HPDE6-E6E7 (cell line): ENCODE results near the gene SHISAL1.

Experiments used
- DNase-seq: peaks from one replicate; pipeline ENCODE4 v3.0.0; 2011; ENCODE audit warnings: missing footprints; ENCODE audit errors: extremely low spot score

SHISAL1 gene

DNA sequence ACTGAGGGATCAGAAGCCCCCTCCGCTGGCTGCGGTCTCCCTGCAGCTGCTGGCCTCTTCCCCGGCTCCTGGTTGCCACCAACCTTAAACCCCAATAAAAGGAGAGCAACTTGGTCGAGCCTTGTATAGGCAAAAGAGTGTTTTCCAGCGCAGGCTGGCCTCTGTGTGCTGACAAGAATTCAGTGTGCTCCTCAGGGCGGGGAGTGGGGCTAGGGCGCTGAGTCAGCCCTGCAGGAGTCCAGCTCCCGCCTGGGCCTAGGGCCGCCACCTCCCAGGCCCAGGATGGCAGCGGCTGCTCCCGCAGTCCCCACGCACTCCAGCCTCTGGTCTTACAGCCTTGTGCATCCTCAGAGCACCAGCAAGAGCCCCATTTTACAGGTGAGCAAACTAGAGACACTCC lies at the start of gene SHISAL1:
Gene SHISAL1 (minus strand): TSS at position 186 of the 400 bp plus-strand sequence. CDS start 12,006 bp downstream, outside the sequence.
- no peak for DNase-seq

- DNase-seq: no peak
Observed at GRCh38 chr22:44361391-44362126, 48.8 kb upstream of the SHISAL1 start.

- DNase-seq: no peak
Observed at GRCh38 chr22:44360668-44361381, 48.1 kb upstream of the SHISAL1 start.

DNA sequence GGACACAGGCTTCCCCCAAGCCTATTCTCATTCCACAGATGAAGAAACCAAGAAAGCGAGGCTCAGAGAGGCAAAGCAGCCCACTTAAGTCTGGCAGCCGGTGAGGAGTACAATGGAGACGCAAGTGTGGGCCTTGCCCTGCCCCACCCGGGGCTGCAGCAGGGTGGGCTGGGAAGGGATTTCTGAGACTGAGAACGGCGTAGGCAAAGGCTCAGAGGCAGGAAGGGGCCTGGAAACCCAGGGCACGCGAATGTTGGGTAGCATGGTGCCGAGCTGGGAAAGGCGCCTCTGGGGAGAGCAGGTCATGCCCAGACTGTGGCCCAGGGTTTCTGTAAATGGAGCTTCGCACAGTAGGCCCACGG lies 47.5 kb upstream of the SHISAL1 start:
- DNase-seq: no peak

DNA sequence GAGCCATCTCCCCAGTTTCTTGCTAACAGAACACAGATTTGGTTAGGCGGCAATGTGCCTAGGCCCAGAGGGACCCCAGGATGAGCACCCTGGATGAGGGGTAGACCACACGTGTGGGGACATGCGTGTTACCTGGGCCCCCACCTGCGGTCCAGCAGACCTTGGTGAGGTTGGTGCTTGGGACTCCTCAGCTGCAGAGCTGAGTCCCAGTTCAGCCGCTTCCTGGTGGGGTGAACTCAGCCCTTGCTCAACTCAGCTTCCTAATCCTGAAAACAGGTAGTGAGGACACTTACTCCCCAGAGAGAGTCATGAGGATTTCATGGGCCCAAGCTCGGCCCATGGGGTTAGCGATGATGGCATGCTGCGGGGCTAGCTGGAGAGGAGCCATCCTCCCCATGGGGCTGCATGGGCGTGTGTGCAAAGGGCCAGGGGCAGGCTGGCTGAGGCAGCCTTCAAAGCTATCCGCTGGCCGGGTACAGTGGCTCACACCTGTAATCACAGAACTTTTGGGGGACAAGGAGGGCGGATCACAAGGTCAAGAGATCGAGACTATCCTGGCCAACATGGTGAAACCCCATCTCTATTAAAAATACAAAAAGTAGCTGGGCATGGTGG lies 46.9 kb upstream of the SHISAL1 start:
- DNase-seq: no peak

DNA sequence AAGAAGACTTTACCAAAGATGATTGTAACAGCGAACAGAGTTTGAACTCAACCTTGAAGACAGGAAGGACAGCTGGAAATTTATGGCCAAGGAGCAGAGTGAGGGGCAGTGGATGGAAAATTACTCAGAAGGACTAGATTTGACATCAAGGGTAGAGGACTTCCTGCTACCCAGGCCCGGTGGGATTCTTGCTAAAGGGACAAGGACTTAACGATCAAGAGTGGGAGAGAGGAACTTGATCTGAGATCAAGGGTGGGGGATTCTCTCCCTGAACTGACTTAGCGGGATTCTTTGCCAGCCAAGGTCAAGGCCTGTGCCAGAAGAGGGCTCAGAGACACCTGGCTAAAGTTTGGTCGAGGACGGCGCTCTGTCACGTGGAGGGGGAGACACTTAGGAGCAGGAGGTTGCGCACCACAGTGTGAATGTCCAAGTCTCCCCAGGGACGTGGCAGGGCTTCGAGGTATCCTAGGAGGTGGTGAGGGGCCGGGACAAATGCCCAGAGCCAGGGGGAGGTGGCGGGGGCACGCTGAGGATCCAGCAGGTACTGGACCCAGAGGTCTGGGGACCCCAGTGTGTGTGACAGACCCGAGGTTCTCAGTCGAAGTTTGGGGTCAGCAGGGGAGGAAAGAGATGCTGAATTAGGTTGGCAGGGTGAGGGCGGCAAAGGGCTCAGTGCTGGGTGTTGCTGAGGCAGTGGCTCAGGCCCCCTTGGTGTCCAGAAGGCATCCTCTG lies 46.1 kb upstream of the SHISAL1 start:
- DNase-seq: no peak

DNA sequence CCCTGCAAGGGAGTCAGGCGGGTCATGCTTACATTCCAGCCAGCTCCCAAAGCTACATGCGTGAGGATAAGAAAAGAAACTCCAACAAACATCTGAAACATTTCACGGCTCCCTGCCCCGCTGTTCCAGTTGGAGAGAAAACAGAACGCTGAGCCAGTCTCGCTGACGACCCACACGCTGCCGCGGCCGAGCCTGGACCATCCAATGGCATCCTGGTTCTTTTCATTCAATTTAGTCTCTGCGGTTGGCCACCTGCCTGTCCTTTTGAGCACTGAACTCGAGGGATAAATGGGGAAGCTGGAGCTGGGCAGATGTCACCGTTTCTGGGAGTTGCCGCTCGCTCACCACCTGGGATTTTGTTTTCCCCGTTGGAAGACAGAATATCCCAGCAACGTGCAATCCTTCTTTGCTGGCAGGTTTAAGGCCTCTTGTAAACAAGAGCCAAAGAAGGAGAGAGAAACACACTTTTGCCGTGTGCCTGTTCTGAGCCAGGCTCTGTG lies 45.3 kb upstream of the SHISAL1 start:
- DNase-seq: no peak

DNA sequence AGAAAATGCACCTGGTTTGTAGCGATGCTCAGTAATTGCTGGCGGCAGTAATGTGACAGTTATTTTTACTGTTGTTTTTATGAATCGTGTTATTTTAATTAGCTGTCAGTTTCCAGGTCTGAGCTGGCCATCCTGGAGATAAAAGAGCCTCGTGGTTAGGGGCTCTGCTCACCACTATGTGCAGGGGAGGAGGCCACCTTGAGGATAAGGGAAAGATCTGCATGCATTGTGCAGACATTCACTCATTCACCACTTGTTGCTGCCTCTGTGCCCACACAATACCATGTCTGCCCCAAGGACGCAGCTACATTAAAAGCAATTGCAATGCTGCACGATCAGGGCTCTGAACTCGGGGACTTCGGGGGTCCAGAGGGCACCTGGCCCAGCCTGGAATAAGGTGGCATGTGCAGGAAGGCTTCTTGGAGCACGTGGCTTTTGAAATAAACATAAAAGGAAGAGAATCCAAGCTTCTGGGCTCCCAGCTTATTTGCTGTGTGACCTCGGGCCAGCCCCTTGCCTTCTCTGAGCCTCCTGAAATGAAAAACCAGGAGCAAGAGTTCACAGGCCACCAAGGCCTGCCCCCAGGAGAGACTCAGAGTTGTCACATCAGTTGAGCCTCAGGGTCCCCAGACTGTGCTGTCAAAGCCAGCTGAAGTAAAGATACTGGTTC lies 44.7 kb upstream of the SHISAL1 start:
- DNase-seq: no peak

- DNase-seq: no peak
Observed at GRCh38 chr22:44355716-44356070, 42.9 kb upstream of the SHISAL1 start.

DNA sequence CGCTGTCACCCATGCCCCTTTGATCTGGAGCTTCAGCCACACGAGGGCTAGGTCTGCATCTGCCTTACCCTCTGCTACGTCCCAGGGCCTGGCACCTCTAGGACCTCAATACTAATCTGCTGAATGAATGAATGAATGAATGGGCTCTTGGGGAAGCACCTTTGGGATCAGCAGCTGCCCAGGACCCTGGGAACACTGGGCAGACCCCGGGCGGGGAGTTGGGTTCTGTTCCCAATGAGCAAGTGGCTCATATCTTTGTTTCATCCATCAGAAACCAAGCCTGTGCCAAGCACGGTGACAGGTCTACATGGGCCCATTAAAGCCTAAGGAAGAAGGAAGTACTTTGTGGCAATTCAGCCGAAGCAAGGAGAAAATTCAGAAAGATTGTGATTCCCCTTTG lies 41.5 kb upstream of the SHISAL1 start:
- no peak for DNase-seq

DNA sequence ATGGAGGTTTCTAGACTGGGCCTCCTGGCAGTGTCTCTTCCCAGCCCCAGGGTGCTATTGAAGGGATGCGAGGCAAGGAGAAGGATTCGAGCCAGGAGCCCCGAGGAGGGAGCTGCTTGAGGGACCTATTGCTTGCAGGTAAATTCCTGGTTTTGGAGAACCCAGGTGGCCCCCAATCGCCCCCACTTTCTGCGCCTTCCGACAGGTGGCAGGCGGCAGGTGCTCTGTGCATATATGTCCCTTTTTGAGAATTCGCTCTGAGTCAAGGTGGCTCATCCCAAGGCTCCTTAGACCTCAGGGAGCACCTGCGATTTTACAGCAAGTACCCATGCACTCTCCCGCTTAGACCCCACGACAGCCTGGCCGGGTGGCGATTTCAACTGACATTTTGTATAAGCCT lies 40.3 kb upstream of the SHISAL1 start:
- DNase-seq: no peak

GRCh38 chr22:44352378-44353035 lies 39.8 kb upstream of the SHISAL1 start:
- no peak for DNase-seq

GRCh38 chr22:44351685-44352377 lies 39.1 kb upstream of the SHISAL1 start:
- DNase-seq: no peak

DNA sequence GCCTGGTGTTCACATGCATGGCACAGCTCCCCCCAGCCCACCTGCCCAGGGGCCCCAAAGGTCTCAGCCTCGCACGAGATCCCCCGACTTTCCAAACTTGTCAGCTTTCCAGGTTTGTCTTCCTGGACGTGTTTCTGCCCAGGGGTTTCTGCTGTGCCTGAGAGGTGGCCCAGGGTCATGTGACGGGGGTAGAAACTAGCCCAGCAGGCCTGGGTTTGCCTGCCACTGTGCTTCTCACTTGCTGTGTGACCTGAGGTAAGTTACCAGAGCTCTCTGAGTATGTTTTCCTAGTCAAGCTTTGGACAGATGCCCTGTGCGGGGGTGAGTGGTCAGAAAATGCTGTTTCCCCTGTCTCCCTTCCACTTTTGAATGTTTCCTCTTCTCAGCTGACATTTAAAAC lies 38.3 kb upstream of the SHISAL1 start:
- no peak for DNase-seq

GRCh38 chr22:44349594-44349993 lies 36.8 kb upstream of the SHISAL1 start:
- no peak for DNase-seq

GRCh38 chr22:44348971-44349560 lies 36.3 kb upstream of the SHISAL1 start:
- no peak for DNase-seq

DNA sequence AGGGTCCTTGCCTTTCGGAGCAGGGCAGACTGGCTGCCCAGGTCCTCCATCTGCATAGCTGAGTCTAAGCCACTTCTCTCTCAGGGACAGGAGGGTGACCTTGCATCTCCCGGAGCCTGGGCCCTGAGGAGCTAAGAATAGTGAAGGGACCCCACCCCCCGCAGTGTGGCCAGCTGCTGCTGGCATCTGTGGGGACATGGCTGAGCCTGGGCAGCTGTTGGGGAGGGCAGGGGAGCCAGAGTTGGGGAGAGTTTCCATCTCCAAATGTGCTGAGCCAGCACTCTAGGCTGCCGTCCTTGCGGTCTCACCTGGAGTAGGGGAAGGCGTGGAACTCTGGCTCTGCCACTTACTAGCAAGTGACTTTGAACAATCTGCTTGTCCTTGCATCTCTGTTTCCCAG lies 34.8 kb upstream of the SHISAL1 start:
- DNase-seq: no peak

- DNase-seq: no peak
Observed at GRCh38 chr22:44347080-44347479, 34.3 kb upstream of the SHISAL1 start.

- DNase-seq: no peak
Observed at GRCh38 chr22:44345872-44346271, 33.1 kb upstream of the SHISAL1 start.

DNA sequence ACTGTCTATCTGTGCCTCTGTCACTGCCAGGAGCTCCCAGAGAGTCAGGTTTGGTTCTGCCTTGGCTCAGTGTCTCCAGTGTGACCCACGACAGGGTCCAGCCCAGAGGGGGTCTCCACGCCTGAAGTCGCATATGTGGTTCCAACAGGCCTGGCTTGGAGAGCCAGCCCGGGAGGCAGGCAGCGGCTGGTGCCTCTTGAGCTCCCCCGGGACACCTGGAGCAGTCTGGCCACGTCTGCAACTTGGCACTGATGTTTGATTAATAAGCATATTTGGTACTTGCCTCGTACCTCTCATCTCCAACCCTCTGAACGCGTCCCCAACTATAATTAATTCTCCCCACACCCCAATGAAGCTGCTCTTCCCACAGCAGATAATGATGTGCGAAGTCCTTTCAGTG lies 31.7 kb upstream of the SHISAL1 start:
- DNase-seq: no peak
